ENCODE measurements around the gene PDGFA.

GRCh38 chr7:503575-504111, 16.0 kb downstream of the PDGFA start:
- TF ChIP-seq YY1 (IDR thresholded peaks at IDR 0.05; ENCODE audit: low read depth) (no peak), RAD21 (IDR thresholded peaks at IDR 0.05; ENCODE audit: low read depth) (no peak), TAF1 (IDR thresholded peaks at IDR 0.05; ENCODE audit: low read depth) (no peak), ZBTB7A (IDR thresholded peaks at IDR 0.05; ENCODE audit: low read depth) (no peak), NFIC (IDR thresholded peaks at IDR 0.05) (no peak), USF1 (IDR thresholded peaks at IDR 0.05) (no peak), CREB1 (IDR thresholded peaks at IDR 0.05; ENCODE audit: low read depth) (no peak), MAX (IDR thresholded peaks at IDR 0.05) (no peak), EP300 (IDR thresholded peaks at IDR 0.05; ENCODE audit: borderline replicate concordance) (no peak)
- TF ChIP-seq, protein P1, sequence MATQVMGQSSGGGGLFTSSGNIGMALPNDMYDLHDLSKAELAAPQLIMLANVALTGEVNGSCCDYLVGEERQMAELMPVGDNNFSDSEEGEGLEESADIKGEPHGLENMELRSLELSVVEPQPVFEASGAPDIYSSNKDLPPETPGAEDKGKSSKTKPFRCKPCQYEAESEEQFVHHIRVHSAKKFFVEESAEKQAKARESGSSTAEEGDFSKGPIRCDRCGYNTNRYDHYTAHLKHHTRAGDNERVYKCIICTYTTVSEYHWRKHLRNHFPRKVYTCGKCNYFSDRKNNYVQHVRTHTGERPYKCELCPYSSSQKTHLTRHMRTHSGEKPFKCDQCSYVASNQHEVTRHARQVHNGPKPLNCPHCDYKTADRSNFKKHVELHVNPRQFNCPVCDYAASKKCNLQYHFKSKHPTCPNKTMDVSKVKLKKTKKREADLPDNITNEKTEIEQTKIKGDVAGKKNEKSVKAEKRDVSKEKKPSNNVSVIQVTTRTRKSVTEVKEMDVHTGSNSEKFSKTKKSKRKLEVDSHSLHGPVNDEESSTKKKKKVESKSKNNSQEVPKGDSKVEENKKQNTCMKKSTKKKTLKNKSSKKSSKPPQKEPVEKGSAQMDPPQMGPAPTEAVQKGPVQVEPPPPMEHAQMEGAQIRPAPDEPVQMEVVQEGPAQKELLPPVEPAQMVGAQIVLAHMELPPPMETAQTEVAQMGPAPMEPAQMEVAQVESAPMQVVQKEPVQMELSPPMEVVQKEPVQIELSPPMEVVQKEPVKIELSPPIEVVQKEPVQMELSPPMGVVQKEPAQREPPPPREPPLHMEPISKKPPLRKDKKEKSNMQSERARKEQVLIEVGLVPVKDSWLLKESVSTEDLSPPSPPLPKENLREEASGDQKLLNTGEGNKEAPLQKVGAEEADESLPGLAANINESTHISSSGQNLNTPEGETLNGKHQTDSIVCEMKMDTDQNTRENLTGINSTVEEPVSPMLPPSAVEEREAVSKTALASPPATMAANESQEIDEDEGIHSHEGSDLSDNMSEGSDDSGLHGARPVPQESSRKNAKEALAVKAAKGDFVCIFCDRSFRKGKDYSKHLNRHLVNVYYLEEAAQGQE (IDR thresholded peaks at IDR 0.05; ENCODE audit: low read depth), result no peak

All from Ishikawa (cell line).